ENCODE measurements around the gene ACER3. TPM values are rescaled to one million over a fixed set of nuclear protein-coding genes. Genes with fewer than 3 reads are reported as not detected.

The ACER3 gene
- total RNA-seq, 1 donor from 2014 or later: 14.7 TPM

DNA sequence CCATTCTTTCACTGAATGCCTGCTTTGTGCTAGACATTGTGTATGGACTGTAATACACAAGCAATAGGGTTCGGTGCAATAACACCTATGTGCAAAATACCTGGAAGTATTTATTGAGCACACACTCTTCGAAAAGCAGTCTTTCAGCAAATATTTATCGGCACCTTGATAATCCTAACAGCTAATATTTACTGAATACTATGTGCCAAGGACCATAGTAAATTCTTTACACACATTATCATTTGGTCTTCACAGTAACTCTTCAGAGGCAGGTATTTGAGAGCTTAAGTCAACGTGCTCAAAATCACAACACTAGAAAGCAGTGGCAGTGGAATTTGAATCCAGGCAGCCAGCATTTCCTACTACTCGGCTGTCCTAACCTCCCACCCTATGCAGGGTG, 175.7 kb downstream of the ACER3 start:
- H3K9me3 Mint-ChIP-seq (ENCODE audit: low read depth): peaks cover 3% of the 10 kb centered on the region
- TF ChIP-seq, protein P1, sequence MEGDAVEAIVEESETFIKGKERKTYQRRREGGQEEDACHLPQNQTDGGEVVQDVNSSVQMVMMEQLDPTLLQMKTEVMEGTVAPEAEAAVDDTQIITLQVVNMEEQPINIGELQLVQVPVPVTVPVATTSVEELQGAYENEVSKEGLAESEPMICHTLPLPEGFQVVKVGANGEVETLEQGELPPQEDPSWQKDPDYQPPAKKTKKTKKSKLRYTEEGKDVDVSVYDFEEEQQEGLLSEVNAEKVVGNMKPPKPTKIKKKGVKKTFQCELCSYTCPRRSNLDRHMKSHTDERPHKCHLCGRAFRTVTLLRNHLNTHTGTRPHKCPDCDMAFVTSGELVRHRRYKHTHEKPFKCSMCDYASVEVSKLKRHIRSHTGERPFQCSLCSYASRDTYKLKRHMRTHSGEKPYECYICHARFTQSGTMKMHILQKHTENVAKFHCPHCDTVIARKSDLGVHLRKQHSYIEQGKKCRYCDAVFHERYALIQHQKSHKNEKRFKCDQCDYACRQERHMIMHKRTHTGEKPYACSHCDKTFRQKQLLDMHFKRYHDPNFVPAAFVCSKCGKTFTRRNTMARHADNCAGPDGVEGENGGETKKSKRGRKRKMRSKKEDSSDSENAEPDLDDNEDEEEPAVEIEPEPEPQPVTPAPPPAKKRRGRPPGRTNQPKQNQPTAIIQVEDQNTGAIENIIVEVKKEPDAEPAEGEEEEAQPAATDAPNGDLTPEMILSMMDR (IDR thresholded peaks at IDR 0.05; ENCODE audit: unreplicated experiment): no peak
- peaks cover 18% of the 10 kb centered on the region for H3K4me1 Mint-ChIP-seq (ENCODE audit: low read depth)
- H3K36me3 Mint-ChIP-seq (ENCODE audit: insufficient read depth): peaks cover 6% of the 10 kb centered on the region
- DNase-seq (ENCODE audit: low spot score, unreplicated experiment): no peak
- peaks cover 52% of the 10 kb centered on the region for H3K27me3 Mint-ChIP-seq
- no peak overlapping the region for H3K4me3 Mint-ChIP-seq (ENCODE audit: low read depth)
- no peak overlapping the region for H3K27ac Mint-ChIP-seq

DNA sequence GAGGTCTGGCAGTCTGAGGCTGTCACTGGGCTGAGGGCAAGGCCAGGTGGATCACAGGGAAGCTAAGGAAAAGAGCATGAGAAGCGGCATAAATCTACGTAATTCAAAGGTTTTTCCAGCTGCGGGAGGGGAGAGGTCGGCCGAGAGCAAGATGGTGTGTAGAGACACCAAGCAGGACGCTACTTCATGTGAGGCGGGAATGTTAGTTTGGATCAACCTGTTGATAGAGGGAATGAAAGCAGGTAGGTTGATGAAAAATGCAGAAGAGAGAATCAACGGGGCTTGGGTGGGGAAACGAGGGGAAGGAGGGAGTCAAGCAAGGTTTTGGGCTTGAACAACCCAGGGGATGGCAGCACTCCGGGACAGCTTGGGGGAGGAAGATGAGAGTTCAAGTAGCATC, 176.3 kb downstream of the ACER3 start:
- Mint-ChIP-seq H3K27me3 (peaks cover 55% of the 10 kb centered on the region), H3K4me1 (ENCODE audit: low read depth) (peaks cover 18% of the 10 kb centered on the region), H3K36me3 (ENCODE audit: insufficient read depth) (peaks cover 6% of the 10 kb centered on the region), H3K27ac (peak overlapping the region; percentile 48), H3K4me3 (ENCODE audit: low read depth) (no peak overlapping the region), H3K9me3 (ENCODE audit: low read depth) (peaks cover 3% of the 10 kb centered on the region)
- DNase-seq (ENCODE audit: low spot score, unreplicated experiment): no peak
- TF ChIP-seq, protein P1 (IDR thresholded peaks at IDR 0.05; ENCODE audit: unreplicated experiment): no peak

DNA sequence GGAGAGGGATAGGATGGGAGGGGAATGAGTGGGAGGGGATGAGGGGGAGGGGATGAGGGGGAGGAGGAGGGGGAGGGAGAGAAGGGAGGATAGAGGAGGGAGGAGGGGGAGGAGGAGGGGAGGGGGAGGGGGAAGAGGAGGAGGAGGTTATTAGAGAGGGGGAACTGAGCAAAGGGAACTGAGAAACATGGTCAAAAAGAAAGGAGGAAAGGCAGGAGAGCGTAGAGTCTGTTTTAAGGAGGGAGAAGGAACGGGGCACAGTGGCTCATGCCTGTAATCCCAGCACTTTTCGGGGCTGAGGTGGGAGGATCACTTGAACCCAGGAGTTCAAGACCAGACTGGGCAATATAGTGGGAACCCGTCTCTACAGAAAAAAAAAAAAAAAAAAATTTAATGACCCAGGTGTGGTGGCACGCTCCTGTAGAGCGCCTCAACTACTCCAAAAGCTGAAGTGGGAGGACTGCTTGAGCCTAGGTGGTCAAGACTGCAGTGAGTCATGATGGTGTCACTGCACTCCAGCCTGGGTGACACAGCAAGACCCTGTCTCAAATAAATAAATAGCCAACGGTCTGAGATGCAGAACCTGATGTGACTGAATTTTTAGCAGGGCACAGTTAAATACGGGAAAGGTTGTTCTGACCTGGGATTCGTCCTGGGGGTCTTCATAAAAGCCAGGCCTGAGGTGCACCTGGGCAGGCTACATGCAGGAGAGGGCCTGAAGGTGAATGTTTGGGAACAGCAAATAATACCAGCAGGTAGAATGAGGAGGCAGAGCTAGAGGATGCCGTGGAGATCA, 177.5 kb downstream of the ACER3 start:
- Mint-ChIP-seq H3K9me3 (ENCODE audit: low read depth) (peaks cover 3% of the 10 kb centered on the region), H3K27ac (no peak overlapping the region), H3K36me3 (ENCODE audit: insufficient read depth) (peaks cover 6% of the 10 kb centered on the region), H3K4me3 (ENCODE audit: low read depth) (no peak overlapping the region), H3K27me3 (peaks cover 62% of the 10 kb centered on the region), H3K4me1 (ENCODE audit: low read depth) (peaks cover 18% of the 10 kb centered on the region)
- TF ChIP-seq, protein P1 (IDR thresholded peaks at IDR 0.05; ENCODE audit: unreplicated experiment): no peak
- DNase-seq (ENCODE audit: low spot score, unreplicated experiment): no peak

DNA sequence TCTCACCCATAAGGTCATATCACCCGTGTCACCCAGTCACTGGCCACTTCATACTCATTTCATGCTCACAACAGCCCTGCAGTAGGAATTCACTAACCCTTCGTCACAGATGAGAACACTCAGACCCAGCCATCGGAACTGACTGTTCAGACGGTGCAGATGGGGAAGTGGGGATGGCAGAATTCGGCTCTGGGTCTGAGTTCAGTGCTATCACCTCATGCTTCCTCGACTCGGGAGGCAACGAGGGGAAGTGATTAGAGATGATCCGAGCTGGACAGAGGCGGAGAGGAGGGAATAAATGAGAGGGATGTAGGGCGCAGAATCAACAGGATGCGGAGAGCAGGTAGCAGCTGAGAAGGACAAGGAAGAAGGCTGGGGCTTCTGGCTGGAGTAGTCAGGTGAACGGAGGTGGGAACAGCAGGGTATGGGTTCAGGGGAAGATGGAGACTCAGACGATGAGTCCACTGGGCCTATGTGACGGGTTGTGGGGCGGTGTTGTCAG, 178.2 kb downstream of the ACER3 start:
- H3K9me3 Mint-ChIP-seq (ENCODE audit: low read depth): peaks cover 3% of the 10 kb centered on the region
- peaks cover 18% of the 10 kb centered on the region for H3K4me1 Mint-ChIP-seq (ENCODE audit: low read depth)
- DNase-seq (ENCODE audit: low spot score, unreplicated experiment): no peak
- H3K27me3 Mint-ChIP-seq: peaks cover 62% of the 10 kb centered on the region
- no peak overlapping the region for H3K27ac Mint-ChIP-seq
- H3K36me3 Mint-ChIP-seq (ENCODE audit: insufficient read depth): peaks cover 6% of the 10 kb centered on the region
- TF ChIP-seq, protein P1 (IDR thresholded peaks at IDR 0.05; ENCODE audit: unreplicated experiment): no peak
- peak overlapping the region; percentile 3 for H3K4me3 Mint-ChIP-seq (ENCODE audit: low read depth)

DNA sequence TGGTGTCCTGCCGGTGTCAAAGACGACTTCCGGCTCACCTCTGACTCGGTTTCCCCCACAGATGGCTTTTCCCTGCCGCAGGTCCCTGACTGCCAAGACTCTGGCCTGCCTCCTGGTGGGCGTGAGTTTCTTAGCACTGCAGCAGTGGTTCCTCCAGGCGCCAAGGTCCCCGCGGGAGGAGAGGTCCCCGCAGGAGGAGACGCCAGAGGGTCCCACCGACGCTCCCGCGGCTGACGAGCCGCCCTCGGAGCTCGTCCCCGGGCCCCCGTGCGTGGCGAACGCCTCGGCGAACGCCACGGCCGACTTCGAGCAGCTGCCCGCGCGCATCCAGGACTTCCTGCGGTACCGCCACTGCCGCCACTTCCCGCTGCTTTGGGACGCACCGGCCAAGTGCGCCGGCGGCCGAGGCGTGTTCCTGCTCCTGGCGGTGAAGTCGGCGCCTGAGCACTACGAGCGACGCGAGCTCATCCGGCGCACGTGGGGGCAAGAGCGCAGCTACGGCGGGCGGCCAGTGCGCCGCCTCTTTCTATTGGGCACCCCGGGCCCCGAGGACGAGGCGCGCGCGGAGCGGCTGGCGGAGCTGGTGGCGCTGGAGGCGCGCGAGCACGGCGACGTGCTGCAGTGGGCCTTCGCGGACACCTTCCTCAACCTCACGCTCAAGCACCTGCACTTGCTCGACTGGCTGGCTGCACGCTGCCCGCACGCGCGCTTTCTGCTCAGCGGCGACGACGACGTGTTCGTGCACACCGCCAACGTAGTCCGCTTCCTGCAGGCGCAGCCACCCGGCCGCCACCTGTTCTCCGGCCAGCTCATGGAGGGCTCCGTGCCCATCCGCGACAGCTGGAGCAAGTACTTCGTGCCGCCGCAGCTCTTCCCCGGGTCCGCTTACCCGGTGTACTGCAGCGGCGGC, 179.0 kb downstream of the ACER3 start:
- H3K4me1 Mint-ChIP-seq (ENCODE audit: low read depth): peaks cover 18% of the 10 kb centered on the region
- TF ChIP-seq, protein P1 (IDR thresholded peaks at IDR 0.05; ENCODE audit: unreplicated experiment): peak; percentile 55
- H3K27me3 Mint-ChIP-seq: peaks cover 63% of the 10 kb centered on the region
- peaks cover 6% of the 10 kb centered on the region for H3K36me3 Mint-ChIP-seq (ENCODE audit: insufficient read depth)
- peaks cover 3% of the 10 kb centered on the region for H3K9me3 Mint-ChIP-seq (ENCODE audit: low read depth)
- no peak overlapping the region for H3K27ac Mint-ChIP-seq
- no peak for DNase-seq (ENCODE audit: low spot score, unreplicated experiment)
- no peak overlapping the region for H3K4me3 Mint-ChIP-seq (ENCODE audit: low read depth)

Measured in progenitor cell of endocrine pancreas (in vitro differentiated cells).